NCI-H226 (cell line): ENCODE measurements around the gene KRT81.
A peak's percentile ranks its signal among the peaks of the same experiment; 100 is the strongest.
"Not testable (repeated sequence)": the region's sequence is repeated elsewhere in the genome, so short reads cannot be mapped to it uniquely, and the experiment has no call there.

Experiments used
- DNase-seq: peaks from one replicate; pipeline ENCODE4 v3.0.0-alpha.2; 2015

KRT81 gene

GRCh38 chr12:52268212-52268611 lies 23.1 kb downstream of the KRT81 start:
- DNase-seq = no peak

DNA sequence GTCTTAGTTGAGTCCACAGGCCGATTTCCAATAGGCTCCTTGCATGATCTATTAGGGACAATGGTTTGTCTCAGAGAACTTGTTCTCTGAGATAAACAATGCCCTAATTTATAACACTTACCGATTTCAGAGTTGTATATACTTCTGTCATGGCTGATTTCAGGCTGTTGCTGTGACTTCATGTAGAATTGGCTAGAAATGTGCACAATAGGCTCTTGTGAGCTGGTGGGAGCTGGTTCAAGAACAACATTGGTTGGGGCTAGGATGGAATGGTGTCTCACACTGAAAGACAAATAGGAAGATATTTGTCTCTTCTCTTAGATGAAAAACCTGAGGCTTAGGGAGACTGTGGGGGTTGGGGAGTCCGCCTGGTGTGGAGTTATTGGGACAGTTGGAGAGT lies 23.6 kb downstream of the KRT81 start:
- DNase-seq = no peak

DNA sequence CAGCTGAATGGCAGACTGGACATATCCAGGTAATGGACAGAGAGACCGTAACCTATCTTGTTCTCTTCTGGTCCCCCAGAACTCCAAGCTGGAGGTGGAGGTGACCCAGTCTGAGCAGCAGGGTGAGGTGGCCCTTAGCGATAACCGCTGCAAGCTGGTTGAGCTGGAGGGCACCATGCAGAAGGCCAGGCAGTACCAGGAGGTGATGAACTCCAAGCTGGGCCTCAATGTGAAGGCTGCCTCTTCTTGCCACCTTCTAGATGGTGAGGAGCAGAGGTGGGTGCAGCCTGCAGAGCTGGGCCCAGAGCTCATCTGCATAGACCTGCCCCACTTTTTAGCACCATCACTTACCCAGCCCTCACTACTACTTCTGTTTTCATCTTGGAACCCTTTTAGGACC lies 24.1 kb downstream of the KRT81 start:
- no peak for DNase-seq

GRCh38 chr12:52266514-52266913 lies 24.8 kb downstream of the KRT81 start:
- no peak for DNase-seq

DNA sequence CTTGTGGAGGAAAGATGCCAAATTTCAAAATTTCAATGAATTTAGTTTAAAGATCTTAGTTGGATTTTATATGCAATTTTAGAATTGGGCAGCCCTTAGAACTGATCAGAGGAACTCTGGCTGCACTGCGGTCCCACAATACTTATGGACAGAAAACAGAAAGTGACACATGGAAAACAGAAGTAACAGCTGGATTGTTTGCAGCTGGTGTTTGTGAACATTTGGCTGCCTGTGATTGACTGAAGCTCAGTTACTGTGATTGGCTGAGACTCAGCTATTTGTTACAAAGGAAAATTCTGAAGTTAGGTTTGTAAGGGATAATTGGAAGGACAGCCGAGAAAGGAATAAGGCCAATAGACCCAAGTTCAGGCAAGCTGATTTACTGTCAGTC lies 26.9 kb downstream of the KRT81 start:
- no peak for DNase-seq

GRCh38 chr12:52263761-52264434 lies 27.4 kb downstream of the KRT81 start:
- no peak for DNase-seq

GRCh38 chr12:52262286-52262685 lies 29.0 kb downstream of the KRT81 start:
- no peak for DNase-seq

- DNase-seq = no peak
Observed at GRCh38 chr12:52261208-52261484, 30.2 kb downstream of the KRT81 start.

DNA sequence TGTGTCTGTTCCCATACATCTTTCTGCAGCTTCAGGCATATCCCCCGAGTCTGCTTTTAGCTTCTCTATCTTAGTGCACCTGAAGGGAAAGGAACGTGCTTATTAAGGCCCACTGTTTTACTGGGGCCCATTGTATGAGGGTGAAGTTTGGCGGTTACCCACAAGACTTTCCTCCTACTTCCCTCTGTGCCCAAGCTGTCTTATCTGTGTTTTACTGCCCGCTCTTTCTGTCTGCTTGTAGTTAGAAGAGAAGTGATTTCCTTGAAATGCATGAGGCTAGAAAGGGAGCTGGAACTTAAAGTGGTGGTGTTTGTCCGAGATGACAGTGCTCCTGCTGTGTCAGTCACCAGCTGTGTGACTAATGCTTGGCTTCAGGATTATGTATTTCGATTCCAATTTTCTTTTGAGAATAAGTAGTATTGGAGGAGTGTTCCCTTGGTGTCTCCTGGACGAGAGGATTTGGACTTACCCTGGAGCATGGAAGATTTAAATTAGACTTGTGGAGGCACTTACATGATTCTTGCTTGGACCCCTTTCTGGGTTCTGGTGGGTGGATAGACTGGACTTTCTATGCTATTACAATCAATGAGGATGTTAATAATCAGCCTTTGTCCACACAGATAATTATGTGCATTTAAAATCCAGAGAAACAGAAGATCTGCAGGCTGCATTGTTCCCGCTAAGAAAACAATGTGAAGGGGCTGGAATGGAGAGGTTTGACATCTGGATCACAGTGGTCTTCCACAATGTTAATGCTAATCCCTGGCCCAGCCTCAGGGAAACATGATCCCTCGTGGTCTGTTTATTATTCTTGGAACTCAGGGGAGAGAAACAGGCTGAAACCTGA lies 30.8 kb downstream of the KRT81 start:
- no peak for DNase-seq

DNA sequence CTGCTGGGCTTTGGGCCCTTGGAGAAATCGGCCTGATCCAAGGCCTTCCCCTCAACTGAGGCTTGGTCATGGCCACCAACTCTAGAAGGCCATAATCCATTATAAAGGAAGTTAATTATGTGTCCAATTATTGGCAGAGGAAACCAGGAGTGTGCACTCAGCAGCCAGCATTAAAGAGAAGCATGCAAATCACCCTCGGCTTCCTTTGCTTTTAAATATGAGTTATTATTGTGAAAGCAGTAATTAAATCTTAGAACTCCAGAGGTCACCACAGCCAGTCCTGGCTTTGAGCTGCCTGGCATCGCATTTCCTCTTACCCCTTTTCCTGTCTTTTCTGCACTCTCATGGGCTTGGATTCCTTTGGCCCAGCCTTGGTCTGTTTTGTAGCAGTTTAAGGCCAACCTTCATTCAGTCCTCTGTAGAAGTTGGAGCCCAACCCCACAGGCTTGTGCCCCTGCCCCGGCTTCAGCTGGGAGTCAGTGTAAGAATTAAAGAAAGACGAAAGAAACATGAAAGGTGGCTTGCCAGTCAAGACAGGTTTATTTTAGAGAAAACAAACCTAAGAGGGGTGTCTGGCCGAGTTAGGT lies 31.6 kb downstream of the KRT81 start:
- DNase-seq = no peak

- no peak for DNase-seq
Observed at GRCh38 chr12:52258335-52258901, 32.9 kb downstream of the KRT81 start.

DNA sequence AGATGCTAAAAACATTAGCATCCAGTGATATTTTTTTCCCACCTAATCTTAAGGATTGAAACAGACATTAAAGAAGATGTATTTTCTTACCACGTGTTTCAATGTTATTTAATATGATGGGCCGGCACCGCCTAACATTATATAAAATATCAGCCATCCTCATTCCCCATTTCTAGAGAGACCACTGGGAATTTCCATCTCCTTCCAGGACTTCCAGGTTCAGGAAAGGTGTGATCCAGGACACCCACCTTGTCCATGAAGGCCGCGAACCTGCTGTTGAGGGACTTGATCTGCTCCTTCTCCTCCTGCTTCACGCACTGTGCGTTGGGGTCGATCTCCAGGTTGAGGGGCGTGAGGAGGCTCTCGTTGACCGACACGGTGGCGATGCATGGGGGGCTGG lies 33.4 kb downstream of the KRT81 start:
- not testable (repeated sequence) for DNase-seq

- no peak for DNase-seq
Observed at GRCh38 chr12:52257074-52257551, 34.2 kb downstream of the KRT81 start.

- no peak for DNase-seq
Observed at GRCh38 chr12:52256584-52256935, 34.8 kb downstream of the KRT81 start.

- no peak for DNase-seq
Observed at GRCh38 chr12:52255926-52256583, 35.3 kb downstream of the KRT81 start.

DNA sequence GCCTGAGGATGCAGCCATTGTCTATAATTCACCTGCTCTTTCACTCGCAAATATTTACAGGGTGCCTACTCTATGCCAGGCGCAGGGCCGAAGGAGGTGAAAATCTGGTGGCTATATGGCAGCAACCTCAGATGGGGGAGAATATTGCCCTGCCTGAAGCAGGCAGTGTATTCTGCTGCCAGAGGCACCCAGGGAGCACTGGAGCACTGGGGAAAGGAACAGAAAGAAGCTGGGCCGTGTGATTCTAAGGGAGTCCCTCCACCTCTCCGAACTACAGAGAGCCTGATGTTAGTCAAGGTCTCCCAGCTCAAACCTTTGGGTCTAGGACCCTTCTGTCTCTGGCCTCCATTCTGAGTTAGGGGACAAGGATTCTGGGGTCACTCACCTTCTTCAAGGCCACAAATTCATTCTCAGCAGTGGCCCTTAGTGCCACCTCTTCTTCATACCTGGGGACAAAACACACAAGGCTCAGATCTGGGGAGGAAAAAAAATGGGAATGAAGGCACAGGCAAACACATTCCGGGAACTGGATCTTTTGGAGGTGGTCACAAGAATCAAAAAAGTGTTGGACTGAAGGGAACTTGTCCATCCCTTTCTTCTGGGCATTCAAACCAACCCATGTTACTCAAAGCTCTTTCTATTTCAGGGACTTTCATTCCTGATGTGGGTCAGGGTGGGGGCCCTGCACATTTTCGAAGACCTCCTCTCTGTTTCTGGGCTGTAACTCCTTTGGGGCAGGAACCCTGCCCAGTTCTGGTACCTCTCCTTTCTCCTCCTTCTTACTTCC lies 36.2 kb downstream of the KRT81 start:
- peak; percentile 70 for DNase-seq

- DNase-seq = peak; percentile 80
Observed at GRCh38 chr12:52254180-52254964, 37.0 kb downstream of the KRT81 start.

DNA sequence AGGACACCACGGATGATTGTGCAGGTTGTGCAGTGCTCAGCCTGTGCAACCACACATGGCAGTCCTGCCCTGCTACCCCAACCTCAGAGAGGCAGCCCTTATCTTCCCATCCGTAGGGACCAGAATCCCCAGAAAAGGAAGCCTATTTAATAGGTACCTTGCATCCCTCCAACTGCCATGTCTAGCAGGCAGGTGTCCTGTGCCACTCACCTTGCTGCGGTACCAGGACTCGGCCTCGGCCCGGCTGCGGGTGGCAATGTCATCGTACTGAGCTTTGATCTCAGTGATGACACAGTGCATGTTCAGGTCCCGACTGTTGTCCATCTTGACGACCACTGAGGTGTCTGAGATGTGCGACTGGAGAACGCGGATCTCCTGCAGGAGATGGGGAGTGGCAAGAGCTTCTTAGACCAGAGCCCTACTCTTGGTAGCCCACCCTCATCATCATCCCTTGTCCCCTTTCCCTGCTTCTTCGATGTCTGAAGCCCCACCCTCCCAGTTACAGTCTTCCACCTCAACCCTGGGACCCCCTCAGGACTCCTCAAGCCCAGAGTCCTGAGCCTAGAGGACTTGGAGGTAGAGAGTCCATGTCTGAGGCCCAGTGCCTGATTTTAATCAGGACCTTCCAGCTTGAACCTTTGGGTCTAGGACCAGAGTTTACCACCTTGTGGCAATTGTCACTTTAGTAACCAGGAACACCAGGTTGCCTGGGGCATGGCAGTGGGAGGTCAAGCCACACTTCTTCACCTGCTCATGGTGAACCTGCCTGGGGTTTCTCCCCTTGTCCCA lies 37.7 kb downstream of the KRT81 start:
- DNase-seq = peak; percentile 86

DNA sequence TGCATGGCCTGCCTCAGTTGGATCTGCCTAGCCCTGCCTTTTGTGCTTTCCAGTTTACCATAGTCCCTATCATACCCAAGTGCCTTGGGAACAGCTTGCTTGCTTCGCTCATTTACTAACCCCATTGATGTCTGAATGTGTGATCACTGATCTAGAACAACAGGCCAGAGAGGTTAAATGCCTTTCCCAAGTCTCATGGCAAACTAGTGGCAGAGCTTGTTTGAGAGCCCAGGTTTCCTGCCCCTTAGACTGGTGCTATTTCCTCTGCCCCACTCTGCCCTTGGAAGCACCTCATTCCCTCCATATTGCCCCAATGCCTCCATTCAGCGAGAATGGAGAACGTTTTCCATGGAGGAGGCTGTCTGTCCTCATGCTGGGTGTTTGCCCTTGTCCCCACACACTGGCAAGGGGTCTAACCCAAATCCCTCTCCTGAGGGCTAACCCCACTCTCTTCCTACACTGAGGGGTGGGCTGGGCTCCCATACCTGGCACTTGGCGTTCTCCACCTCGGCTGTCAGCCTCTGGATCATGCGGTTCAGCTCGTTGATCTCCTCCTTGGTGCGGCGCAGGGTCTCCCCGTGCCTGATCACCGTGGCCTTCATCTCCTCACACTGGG lies 38.5 kb downstream of the KRT81 start:
- peak; percentile 75 for DNase-seq

- DNase-seq = peak; percentile 55
Observed at GRCh38 chr12:52252175-52252615, 39.1 kb downstream of the KRT81 start.
